SK-N-SH (cell line): ENCODE results near the gene ARL8A. TPM values are rescaled to one million over a fixed set of nuclear protein-coding genes. Genes with fewer than 3 reads are reported as not detected.
A peak's percentile ranks its signal among the peaks of the same experiment; 100 is the strongest.

ENCODE experiments used
- CTCF ChIA-PET: fragments of 300-600, 350-600 bp; formaldehyde crosslinking; extraction: SDS; loops from one replicate; lab custom pipeline; 2021; lab: Yijun Ruan, JAX
- POLR2A ChIA-PET: fragments of 350-600 bp; sonication (Branson Sonifier 250); formaldehyde crosslinking; extraction: SDS; loops from one replicate; lab custom pipeline; 2020; ENCODE audit warnings: antibody characterized with exemption, inconsistent platforms; lab: Yijun Ruan, JAX
- DNase-seq: peaks from one replicate; pipeline ENCODE4 v3.0.0; 2012
- H2AFZ ChIP-seq: fragments of 200-600 bp; sonication (generic); 2 replicates; pipeline ENCODE4 v1.8.1; 2016; ENCODE audit warnings: antibody characterized with exemption, mild to moderate bottlenecking, low read depth
- H3F3A ChIP-seq: fragments of 200-600 bp; sonication (generic); replicated peaks from 2 replicates; pipeline ENCODE3; 2016; ENCODE audit warnings: antibody characterized with exemption, mild to moderate bottlenecking; ENCODE audit not compliant: insufficient read depth
- H3K27ac ChIP-seq, 2 experiments: fragments of 200-500 bp in 1 of 2; fragments of 200-600 bp in 1 of 2; sonication (Bioruptor generic) in 1 of 2; sonication (generic), shearing (Covaris generic) in 1 of 2; 2 replicates each; pipeline versions ENCODE4 v1.5.1 to v1.6.1; 2014 to 2016; ENCODE audit warnings: low read depth in 2 of 2, inconsistent platforms in 1 of 2, low read length in 1 of 2, mild to moderate bottlenecking in 1 of 2, mixed read lengths in 1 of 2
- H3K27me3 ChIP-seq: fragments of 200-600 bp; sonication (generic), shearing (Covaris generic); 2 replicates; pipeline ENCODE4 v1.6.1; 2016; ENCODE audit warnings: mixed run types; ENCODE audit not compliant: insufficient read depth
- H3K36me3 ChIP-seq, 2 experiments: fragments of 200-500 bp in 1 of 2; fragments of 200-600 bp in 1 of 2; sonication (Bioruptor generic) in 1 of 2; sonication (generic) in 1 of 2; replicated peaks in 1 of 2; 2 replicates each; pipeline versions ENCODE3 to v1.5.1; 2014 to 2016; ENCODE audit warnings: low read length in 1 of 2, mild to moderate bottlenecking in 1 of 2; ENCODE audit not compliant: insufficient read depth in 2 of 2, control insufficient read depth in 1 of 2
- H3K4me1 ChIP-seq, 2 experiments: fragments of 200-500 bp in 1 of 2; fragments of 200-600 bp in 1 of 2; sonication (Bioruptor generic) in 1 of 2; sonication (generic), shearing (Covaris generic) in 1 of 2; 2 replicates each; pipeline versions ENCODE4 v1.5.1 to v1.6.1; 2014 to 2016; ENCODE audit warnings: low read depth in 1 of 2, low read length in 1 of 2, mixed run types in 1 of 2; ENCODE audit not compliant: insufficient read depth in 2 of 2, control insufficient read depth in 1 of 2
- H3K4me2 ChIP-seq: fragments of 200-600 bp; sonication (generic), shearing (Covaris generic); 2 replicates; pipeline ENCODE4 v1.6.1; 2017; ENCODE audit warnings: mixed run types
- H3K4me3 ChIP-seq, 2 experiments: fragments of 200-500 bp in 1 of 2; fragments of 200-600 bp in 1 of 2; sonication (Bioruptor generic) in 1 of 2; sonication (generic), shearing (Covaris generic) in 1 of 2; 2 replicates each; pipeline versions ENCODE4 v1.5.1 to v1.8.1; 2014 to 2016; ENCODE audit warnings: low read depth in 2 of 2, inconsistent platforms in 1 of 2, low read length in 1 of 2, mild to moderate bottlenecking in 1 of 2, mixed read lengths in 1 of 2, moderate library complexity in 1 of 2
- H3K79me2 ChIP-seq: fragments of 200-600 bp; sonication (generic); 2 replicates; pipeline ENCODE4 v1.8.1; 2017; ENCODE audit warnings: mild to moderate bottlenecking; ENCODE audit not compliant: insufficient read depth
- H3K9ac ChIP-seq: fragments of 200-600 bp; sonication (generic); 2 replicates; pipeline ENCODE4 v1.6.1; 2017; ENCODE audit warnings: mixed run types
- H3K9me2 ChIP-seq: fragments of 200-600 bp; sonication (generic); 2 replicates; pipeline ENCODE4 v1.6.1; 2017; ENCODE audit warnings: mixed run types
- H3K9me3 ChIP-seq: fragments of 200-600 bp; sonication (generic); 2 replicates; pipeline ENCODE4 v1.6.1; 2017; ENCODE audit warnings: mixed run types, mild to moderate bottlenecking, moderate library complexity
- H4K20me1 ChIP-seq: fragments of 200-600 bp; sonication (generic); 2 replicates; pipeline ENCODE4 v1.6.1; 2017; ENCODE audit warnings: mild to moderate bottlenecking, mixed run types; ENCODE audit not compliant: insufficient read depth
- CHD2 ChIP-seq: fragments of 150-350 bp; IDR thresholded peaks from 2 replicates; pipeline ENCODE4 v1.6.1; 2018; ENCODE audit warnings: low read length; ENCODE audit not compliant: partially characterized antibody
- CTCF ChIP-seq: fragments of 200-600 bp; sonication (generic); IDR thresholded peaks from 2 replicates; pipeline ENCODE4 v1.6.1; 2017; ENCODE audit warnings: antibody characterized with exemption, mild to moderate bottlenecking, moderate library complexity
- ELF1 ChIP-seq: IDR thresholded peaks from 2 replicates; pipeline ENCODE4 v1.4.0; 2012
- EP300 ChIP-seq, 2 experiments: IDR thresholded peaks; 2 replicates each; pipeline versions ENCODE4 v1.4.0 to v1.6.1; 2012; ENCODE audit warnings: borderline replicate concordance in 1 of 2, low read depth in 1 of 2, low read length in 1 of 2
- FOXM1 ChIP-seq: IDR thresholded peaks from 2 replicates; pipeline ENCODE4 v1.4.0; 2012; ENCODE audit warnings: low read depth, mild to moderate bottlenecking
- MEF2A ChIP-seq: IDR thresholded peaks from 2 replicates; pipeline ENCODE4 v1.4.0; 2012; ENCODE audit warnings: low read depth, borderline replicate concordance
- NFIC ChIP-seq: IDR thresholded peaks from 2 replicates; pipeline ENCODE4 v1.4.0; 2012; ENCODE audit warnings: borderline replicate concordance
- NRF1 ChIP-seq: IDR thresholded peaks from 2 replicates; pipeline ENCODE4 v1.6.1; 2012; ENCODE audit warnings: low read depth, mild to moderate bottlenecking, low read length
- RAD21 ChIP-seq: IDR thresholded peaks from 2 replicates; pipeline ENCODE4 v1.6.1; 2012; ENCODE audit warnings: mild to moderate bottlenecking, low read length
- RCOR1 ChIP-seq: fragments of 150-350 bp; IDR thresholded peaks from 2 replicates; pipeline ENCODE4 v1.6.1; 2017; ENCODE audit warnings: antibody characterized with exemption, low read length
- RXRA ChIP-seq: IDR thresholded peaks from 2 replicates; pipeline ENCODE4 v1.4.0; 2012; ENCODE audit warnings: low read depth, mild to moderate bottlenecking, borderline replicate concordance
- SIN3A ChIP-seq: IDR thresholded peaks from 2 replicates; pipeline ENCODE4 v1.6.1; 2012; ENCODE audit warnings: low read depth, mild to moderate bottlenecking, low read length, moderate library complexity, borderline replicate concordance
- SMC3 ChIP-seq: IDR thresholded peaks from 2 replicates; pipeline ENCODE4 v1.6.1; 2012; ENCODE audit warnings: low read depth, low read length, improper control_type of control experiment
- TAF1 ChIP-seq: IDR thresholded peaks from 2 replicates; pipeline ENCODE4 v1.6.1; 2012; ENCODE audit warnings: low read depth, mild to moderate bottlenecking, low read length, moderate library complexity, borderline replicate concordance
- TEAD4 ChIP-seq: IDR thresholded peaks from 2 replicates; pipeline ENCODE4 v1.4.0; 2012; ENCODE audit warnings: mild to moderate bottlenecking, borderline replicate concordance; ENCODE audit not compliant: insufficient read depth
- USF1 ChIP-seq: IDR thresholded peaks from 2 replicates; pipeline ENCODE4 v1.4.0; 2012; ENCODE audit warnings: low read depth, borderline replicate concordance
- YY1 ChIP-seq: IDR thresholded peaks from 2 replicates; pipeline ENCODE4 v1.4.0; 2012; ENCODE audit warnings: low read depth, mild to moderate bottlenecking
- WGBS: methylation state at CpG from one replicate; pipeline ENCODE4 v1.1.6; 2017; ENCODE audit warnings: low lambda C conversion rate; 5-methylcytosine and 5-hydroxymethylcytosine counted together
- polyA plus RNA-seq, 3 experiments: library from polyadenylated mRNA; depleted of rRNA; stranded (reverse); fragments of >200 nt; gene quantifications; 2 replicates each; pipeline ENCODE4 v1.2.3, GENCODE V29; 2012
- TF ChIP-seq, protein P1 (sequence below): fragments of 150-350 bp; IDR thresholded peaks from 2 replicates; pipeline ENCODE4 v1.6.1; 2016; ENCODE audit warnings: mild to moderate bottlenecking, low read depth, low read length
- TF ChIP-seq, protein P2 (sequence below): IDR thresholded peaks from 2 replicates; pipeline ENCODE4 v1.4.0; 2012; ENCODE audit warnings: low read depth, borderline replicate concordance

Gene ARL8A
- polyA plus RNA-seq, 1 of the 3 experiments (the other 2 are of a cell fraction), result 66.9 TPM

DNA sequence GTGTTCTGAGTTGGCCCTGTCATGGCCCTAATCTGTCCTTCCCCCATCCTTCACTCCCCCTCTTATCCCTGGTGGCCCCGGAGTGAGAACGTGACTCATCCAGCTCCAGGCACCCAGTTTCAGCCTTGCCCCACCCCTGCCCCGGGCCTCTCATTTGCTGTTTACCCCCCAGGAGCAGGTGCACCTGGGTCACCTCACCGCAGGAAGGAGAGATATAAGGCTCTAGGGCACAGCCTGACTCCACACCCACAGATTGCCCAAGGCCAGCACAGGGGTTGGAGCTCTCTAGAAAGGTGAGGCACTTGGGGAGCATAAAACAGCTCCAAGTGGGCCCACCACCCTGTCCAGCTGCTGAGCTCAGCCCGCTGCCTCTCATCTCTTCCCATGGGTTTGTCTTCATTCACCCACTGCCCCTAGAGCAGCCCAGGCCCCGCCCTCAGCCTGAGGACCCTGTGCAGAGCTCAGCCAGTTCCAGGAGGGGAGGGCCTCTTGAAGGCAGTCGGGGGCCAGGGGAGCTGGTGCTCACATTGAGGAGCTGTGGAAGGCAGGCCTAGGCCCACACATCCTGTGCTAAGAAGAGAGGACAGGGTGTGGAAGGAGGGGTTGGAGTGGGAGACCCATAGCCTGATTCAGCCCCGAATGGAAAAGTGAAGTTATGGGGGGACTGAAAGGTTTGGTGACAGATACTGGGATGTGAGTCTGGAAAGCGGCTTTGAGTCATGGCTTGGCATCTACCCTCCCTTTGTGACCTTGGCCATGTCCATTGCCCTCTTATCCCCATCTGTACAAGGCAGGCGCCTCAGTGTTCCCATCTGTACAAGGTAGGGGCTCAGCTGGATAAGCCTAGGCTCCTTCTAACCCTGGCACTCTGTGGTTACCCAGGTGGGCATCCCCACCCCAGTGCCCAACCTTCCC is 37.9 kb downstream of the ARL8A start:
- H3K27me3 ChIP-seq, result no peaks in the 10 kb centered on the region
- H3K9me3 ChIP-seq, result no peaks in the 10 kb centered on the region
- ChIA-PET CTCF (interaction anchor here (0.8 to 5.7 kb wide), 8 partner anchors 14 to 211 kb away, joined by 3 to 52 read pairs (median 5); partner anchors contain the start of genes ELF3 and GPR37L1), POLR2A (no interaction called here)
- no peak overlapping the region for H3K4me3 ChIP-seq
- no peak overlapping the region for H2AFZ ChIP-seq
- no peak for DNase-seq
- no peaks in the 10 kb centered on the region for H4K20me1 ChIP-seq
- no peaks in the 10 kb centered on the region for H3F3A ChIP-seq
- H3K9ac ChIP-seq, result no peak overlapping the region
- H3K9me2 ChIP-seq, result no peaks in the 10 kb centered on the region
- no peaks in the 10 kb centered on the region for H3K36me3 ChIP-seq
- peaks cover 0 to 10% of the 10 kb centered on the region in 2 experiments; a peak in 1 of 4 replicates for H3K4me1 ChIP-seq
- H3K4me2 ChIP-seq, result no peak overlapping the region
- TF ChIP-seq NFIC (no peak), FOXM1 (no peak), NRF1 (no peak), RCOR1 (no peak), SMC3 (no peak), YY1 (no peak), SIN3A (no peak), MEF2A (no peak), TEAD4 (no peak), RXRA (no peak)
- TF ChIP-seq, protein P1, sequence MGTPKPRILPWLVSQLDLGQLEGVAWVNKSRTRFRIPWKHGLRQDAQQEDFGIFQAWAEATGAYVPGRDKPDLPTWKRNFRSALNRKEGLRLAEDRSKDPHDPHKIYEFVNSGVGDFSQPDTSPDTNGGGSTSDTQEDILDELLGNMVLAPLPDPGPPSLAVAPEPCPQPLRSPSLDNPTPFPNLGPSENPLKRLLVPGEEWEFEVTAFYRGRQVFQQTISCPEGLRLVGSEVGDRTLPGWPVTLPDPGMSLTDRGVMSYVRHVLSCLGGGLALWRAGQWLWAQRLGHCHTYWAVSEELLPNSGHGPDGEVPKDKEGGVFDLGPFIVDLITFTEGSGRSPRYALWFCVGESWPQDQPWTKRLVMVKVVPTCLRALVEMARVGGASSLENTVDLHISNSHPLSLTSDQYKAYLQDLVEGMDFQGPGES, result no peak
- no peaks in the 10 kb centered on the region for H3K79me2 ChIP-seq
- WGBS, result 69% methylated on average over 8 of the region's 10 CpGs
- H3K27ac ChIP-seq, result no peak overlapping the region

DNA sequence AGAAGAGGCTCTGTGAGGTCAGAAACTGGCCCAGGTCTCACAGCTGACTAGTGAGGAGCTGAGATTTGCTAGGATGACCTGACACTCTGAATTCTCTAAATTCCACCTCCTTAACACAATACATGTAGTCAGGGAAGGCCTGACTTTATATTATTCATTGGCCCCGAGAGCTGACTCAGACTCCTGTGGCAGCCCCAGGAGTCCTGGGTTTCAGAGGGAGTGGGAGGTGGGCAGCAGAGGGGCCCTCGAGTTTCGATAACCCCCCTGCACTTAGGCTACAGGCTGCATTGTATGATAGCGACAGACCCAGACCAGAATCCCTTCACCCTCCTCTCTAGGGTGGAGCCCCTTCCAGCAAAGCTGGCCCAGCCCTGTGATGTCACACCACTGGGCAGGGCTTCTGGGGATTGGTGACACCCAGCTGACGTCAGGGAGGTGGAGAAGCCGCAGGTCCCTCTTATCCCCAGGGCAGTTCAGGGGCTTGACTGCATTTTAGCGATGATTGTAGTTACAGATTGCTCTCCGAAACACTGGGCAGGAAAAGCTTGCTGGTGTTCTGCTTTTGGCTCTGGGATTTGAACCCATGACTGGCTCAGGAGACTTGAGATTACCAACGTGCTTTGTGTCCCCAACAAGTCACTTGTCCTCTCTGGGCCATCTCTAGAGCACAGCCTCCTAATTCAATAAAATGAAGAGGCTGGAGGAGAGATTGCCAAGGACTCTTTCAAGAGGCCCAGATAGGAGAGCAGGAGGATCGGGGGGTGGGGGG is 38.8 kb downstream of the ARL8A start:
- Histone ChIP-seq H3K4me1 (peaks cover 0 to 15% of the 10 kb centered on the region in 2 experiments; a peak in 1 of 4 replicates), H3K9me2 (no peaks in the 10 kb centered on the region), H2AFZ (0 out of 2 replicates have a peak overlapping the region, but pooled peaks have one; percentile 16), H3K9ac (no peak overlapping the region), H3K27ac (no peak overlapping the region), H3K36me3 (no peaks in the 10 kb centered on the region), H3K9me3 (no peaks in the 10 kb centered on the region), H4K20me1 (no peaks in the 10 kb centered on the region), H3K27me3 (no peaks in the 10 kb centered on the region), H3K4me2 (no peak overlapping the region), H3F3A (no peaks in the 10 kb centered on the region), H3K79me2 (no peaks in the 10 kb centered on the region), H3K4me3 (no peak overlapping the region)
- no peak for DNase-seq
- CTCF ChIA-PET, result interaction anchor here (0.9 to 5.7 kb wide), 5 partner anchors 14 to 210 kb away, joined by 3 to 52 read pairs (median 8); partner anchors contain the start of genes ELF3 and GPR37L1
- WGBS, result 77% methylated on average over 6 of the region's 10 CpGs
- POLR2A ChIA-PET, result no interaction called here
- TF ChIP-seq, protein P2, sequence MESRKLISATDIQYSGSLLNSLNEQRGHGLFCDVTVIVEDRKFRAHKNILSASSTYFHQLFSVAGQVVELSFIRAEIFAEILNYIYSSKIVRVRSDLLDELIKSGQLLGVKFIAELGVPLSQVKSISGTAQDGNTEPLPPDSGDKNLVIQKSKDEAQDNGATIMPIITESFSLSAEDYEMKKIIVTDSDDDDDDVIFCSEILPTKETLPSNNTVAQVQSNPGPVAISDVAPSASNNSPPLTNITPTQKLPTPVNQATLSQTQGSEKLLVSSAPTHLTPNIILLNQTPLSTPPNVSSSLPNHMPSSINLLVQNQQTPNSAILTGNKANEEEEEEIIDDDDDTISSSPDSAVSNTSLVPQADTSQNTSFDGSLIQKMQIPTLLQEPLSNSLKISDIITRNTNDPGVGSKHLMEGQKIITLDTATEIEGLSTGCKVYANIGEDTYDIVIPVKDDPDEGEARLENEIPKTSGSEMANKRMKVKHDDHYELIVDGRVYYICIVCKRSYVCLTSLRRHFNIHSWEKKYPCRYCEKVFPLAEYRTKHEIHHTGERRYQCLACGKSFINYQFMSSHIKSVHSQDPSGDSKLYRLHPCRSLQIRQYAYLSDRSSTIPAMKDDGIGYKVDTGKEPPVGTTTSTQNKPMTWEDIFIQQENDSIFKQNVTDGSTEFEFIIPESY, result no peak
- no peak for TF ChIP-seq CHD2
- no peak for TF ChIP-seq EP300 (IDR thresholded peaks at IDR 0.05; ENCODE audit: borderline replicate concordance in 1 of 2, low read depth in 1 of 2, low read length in 1 of 2)
- no peak for TF ChIP-seq CTCF
- TF ChIP-seq TAF1, result no peak
- TF ChIP-seq RXRA, result no peak
- no peak for TF ChIP-seq RAD21
- TF ChIP-seq YY1, result no peak
- TF ChIP-seq ELF1, result no peak
- no peak for TF ChIP-seq NFIC
- TF ChIP-seq TEAD4, result no peak
- TF ChIP-seq USF1, result no peak
